ENCODE results near the gene GOLGA6L9.
"Not testable (repeated sequence)": the region's sequence is repeated elsewhere in the genome, so short reads cannot be mapped to it uniquely, and the experiment has no call there.

The GOLGA6L9 gene

DNA sequence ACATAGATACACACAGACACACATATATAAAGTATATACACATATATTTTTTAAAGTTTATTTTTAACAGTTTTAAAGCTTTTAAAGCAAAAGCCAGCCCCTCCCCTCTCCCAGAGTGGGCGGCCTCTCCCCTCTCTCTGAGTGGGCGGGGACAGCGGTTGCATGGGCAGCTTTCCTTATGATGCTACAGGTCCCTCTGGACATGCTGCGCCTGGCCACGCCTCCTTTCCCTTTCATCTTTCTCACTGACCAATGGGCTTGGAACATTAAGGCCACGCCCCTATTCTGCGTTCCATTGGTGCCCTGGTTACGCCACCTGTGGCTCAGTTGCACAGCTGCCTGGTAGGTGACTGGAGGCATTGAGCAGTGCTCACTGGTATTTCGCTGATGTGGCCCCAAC is at the start of gene GOLGA6L9:
GOLGA6L9 (plus strand) TSS at position 124 of the 400 bp plus-strand sequence; CDS start at position 388, 264 bp downstream.
- not testable (repeated sequence) for H3K4me3 Mint-ChIP-seq; H3K27ac Mint-ChIP-seq; H3K36me3 Mint-ChIP-seq (ENCODE audit: low read depth); H3K4me1 Mint-ChIP-seq (ENCODE audit: low read depth); H3K27me3 Mint-ChIP-seq; H3K9me3 Mint-ChIP-seq; DNase-seq

DNA sequence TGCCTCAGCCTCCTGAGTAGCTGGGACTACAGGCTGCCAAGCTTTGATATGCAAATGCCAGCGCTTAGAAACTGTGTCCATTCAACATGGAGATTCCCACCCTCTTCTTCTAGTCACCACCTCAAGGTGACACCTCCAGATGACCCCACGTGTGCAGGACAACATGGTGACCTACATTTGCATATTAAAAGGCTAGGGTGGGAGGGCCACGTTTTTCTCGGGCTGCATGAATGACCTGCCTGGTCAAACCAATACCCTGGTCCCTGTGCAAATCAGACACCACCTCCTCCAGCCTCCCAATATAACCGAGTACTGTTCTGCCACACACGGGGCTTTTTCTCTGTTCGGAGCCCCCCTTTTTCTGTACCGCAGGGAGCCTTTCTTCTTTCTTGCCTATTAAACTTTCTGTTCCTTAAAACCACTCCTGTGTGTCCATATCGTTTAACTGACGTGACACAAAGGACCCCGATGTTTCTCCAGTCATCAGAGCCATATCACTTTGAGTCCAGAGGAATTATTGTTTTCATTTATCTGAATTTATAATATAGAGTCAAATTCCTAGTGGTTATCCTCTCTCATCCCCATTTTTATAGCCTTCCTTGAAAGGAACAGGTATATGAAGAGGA is 48.2 kb upstream of the GOLGA6L9 start:
- H3K36me3 Mint-ChIP-seq (ENCODE audit: low read depth); H3K4me3 Mint-ChIP-seq; H3K27ac Mint-ChIP-seq; H3K4me1 Mint-ChIP-seq (ENCODE audit: low read depth); DNase-seq; H3K9me3 Mint-ChIP-seq; H3K27me3 Mint-ChIP-seq: not testable (repeated sequence)

DNA sequence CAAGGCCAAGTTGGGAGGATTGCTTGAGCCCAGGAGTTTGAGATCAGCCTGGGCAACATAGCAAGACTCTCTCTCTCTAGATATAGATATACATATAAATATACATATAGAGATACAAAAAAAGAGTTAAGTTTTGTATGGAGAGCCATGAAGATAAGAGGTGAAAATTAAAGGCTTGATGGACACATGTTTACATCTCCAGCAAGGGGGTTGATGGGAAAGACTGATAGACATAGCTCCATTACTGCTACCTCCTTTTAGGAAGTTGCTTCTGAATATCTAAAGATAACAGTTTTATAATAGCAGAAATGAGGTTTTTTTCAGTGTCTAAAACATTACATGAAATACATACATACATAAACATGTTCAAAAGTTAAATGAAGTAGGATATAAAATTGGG is 42.4 kb upstream of the GOLGA6L9 start:
- DNase-seq; H3K4me1 Mint-ChIP-seq (ENCODE audit: low read depth); H3K27ac Mint-ChIP-seq; H3K27me3 Mint-ChIP-seq; H3K9me3 Mint-ChIP-seq; H3K36me3 Mint-ChIP-seq (ENCODE audit: low read depth); H3K4me3 Mint-ChIP-seq: not testable (repeated sequence)

DNA sequence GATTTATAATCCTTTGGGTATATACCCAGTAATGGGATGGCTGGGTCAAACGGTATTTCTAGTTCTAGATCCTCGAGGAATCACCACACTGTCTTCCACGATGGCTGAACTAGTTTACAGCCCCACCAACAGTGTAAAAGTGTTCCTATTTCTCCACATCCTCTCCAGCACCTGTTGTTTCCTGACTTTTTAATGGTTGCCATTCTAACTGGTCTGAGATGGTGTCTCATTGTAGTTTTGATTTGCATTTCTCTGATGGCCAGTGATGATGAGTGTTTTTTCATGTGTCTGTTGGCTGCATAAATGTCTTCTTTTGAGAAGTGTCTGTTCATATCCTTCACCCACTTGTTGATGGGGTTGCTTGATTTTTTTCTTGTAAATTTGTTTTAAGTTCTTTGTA is 39.5 kb upstream of the GOLGA6L9 start:
- H3K4me3 Mint-ChIP-seq; H3K9me3 Mint-ChIP-seq; H3K27ac Mint-ChIP-seq; DNase-seq; H3K36me3 Mint-ChIP-seq (ENCODE audit: low read depth); H3K27me3 Mint-ChIP-seq; H3K4me1 Mint-ChIP-seq (ENCODE audit: low read depth): not testable (repeated sequence)

GRCh38 chr15:82392077-82392476 is 37.5 kb upstream of the GOLGA6L9 start:
- H3K4me3 Mint-ChIP-seq; H3K27me3 Mint-ChIP-seq; H3K27ac Mint-ChIP-seq; H3K9me3 Mint-ChIP-seq; H3K36me3 Mint-ChIP-seq (ENCODE audit: low read depth); DNase-seq; H3K4me1 Mint-ChIP-seq (ENCODE audit: low read depth): not testable (repeated sequence)

GRCh38 chr15:82393671-82394070 is 35.9 kb upstream of the GOLGA6L9 start:
- Mint-ChIP-seq H3K36me3 (ENCODE audit: low read depth) (no peaks in the 10 kb centered on the region), H3K9me3 (no peaks in the 10 kb centered on the region), H3K27me3 (no peaks in the 10 kb centered on the region), H3K27ac (no peak overlapping the region), H3K4me1 (ENCODE audit: low read depth) (peaks cover 3% of the 10 kb centered on the region), H3K4me3 (no peak overlapping the region)
- no peak for DNase-seq

- not testable (repeated sequence) for DNase-seq; H3K9me3 Mint-ChIP-seq; H3K4me3 Mint-ChIP-seq; H3K4me1 Mint-ChIP-seq (ENCODE audit: low read depth); H3K27ac Mint-ChIP-seq; H3K36me3 Mint-ChIP-seq (ENCODE audit: low read depth); H3K27me3 Mint-ChIP-seq
These were observed 33.8 kb upstream of the GOLGA6L9 start for GRCh38 chr15:82395788-82396187.

DNA sequence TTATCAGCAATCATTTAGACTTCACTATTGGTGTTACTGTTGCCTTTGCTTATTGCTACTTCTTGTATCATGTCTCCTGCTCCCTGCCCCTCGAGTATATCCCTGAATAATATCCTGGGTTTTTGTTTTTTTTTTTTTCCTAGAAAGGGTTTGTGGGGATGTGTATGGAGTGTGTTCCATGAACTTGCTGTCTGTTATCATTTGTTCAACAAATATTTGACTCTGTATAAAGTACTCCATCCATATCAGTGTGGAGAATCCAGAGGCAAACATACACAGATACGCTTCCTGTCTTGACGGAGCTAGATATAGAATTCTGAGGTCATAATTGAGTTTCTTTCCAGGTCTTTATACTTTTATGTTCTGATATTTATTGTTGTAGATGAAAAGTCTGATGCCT is 31.8 kb upstream of the GOLGA6L9 start:
- Mint-ChIP-seq H3K36me3 (ENCODE audit: low read depth) (no peaks in the 10 kb centered on the region), H3K27ac (no peak overlapping the region), H3K9me3 (no peaks in the 10 kb centered on the region), H3K4me1 (ENCODE audit: low read depth) (peaks cover 4% of the 10 kb centered on the region), H3K4me3 (no peak overlapping the region), H3K27me3 (no peaks in the 10 kb centered on the region)
- no peak for DNase-seq

DNA sequence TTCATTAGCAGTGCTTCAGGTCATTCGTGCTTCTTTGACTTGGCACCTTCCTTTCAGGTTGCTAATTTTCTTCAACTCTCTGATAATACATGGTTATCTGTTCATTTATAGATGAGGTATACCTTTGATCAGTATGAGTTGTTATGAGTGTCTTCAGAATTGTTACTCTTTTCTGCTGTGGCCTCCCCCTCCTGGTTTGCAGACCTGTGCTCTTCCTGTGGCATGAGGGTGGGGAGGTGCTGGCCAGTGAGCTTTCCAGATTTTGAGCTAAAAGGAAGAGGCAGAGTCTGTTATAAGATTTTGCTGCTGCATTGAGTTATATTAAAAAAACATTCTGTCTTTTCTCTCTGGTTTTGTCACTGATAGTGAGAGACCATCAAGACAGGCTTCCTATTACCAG is 30.8 kb upstream of the GOLGA6L9 start:
- Mint-ChIP-seq H3K4me1 (ENCODE audit: low read depth) (peaks cover 4% of the 10 kb centered on the region), H3K4me3 (no peak overlapping the region), H3K27ac (no peak overlapping the region), H3K9me3 (no peaks in the 10 kb centered on the region), H3K27me3 (no peaks in the 10 kb centered on the region), H3K36me3 (ENCODE audit: low read depth) (no peaks in the 10 kb centered on the region)
- no peak for DNase-seq

- not testable (repeated sequence) for DNase-seq; H3K9me3 Mint-ChIP-seq; H3K4me3 Mint-ChIP-seq; H3K36me3 Mint-ChIP-seq (ENCODE audit: low read depth); H3K27me3 Mint-ChIP-seq; H3K4me1 Mint-ChIP-seq (ENCODE audit: low read depth); H3K27ac Mint-ChIP-seq
These were observed 30.1 kb upstream of the GOLGA6L9 start for GRCh38 chr15:82399366-82400103.

DNA sequence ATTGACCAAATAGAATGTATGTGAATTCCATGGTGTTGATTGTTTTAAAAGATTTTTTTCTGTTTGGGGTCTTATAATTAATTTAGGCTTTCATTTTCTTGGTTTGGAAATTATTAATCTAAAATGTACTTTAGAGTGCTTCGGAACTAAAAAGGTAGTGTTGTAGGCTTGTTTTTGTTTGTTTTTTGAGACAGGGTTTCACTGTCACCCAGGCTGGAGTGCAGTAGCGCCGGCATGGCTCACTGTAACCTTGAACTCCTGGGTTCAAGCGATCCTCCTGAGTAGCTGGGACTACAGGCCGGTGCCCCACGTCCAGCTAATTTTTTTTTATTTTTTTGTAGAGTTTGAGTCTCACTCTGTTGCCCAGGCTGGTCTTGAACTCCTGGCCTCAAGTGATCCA is 27.7 kb upstream of the GOLGA6L9 start:
- not testable (repeated sequence) for H3K27me3 Mint-ChIP-seq, H3K9me3 Mint-ChIP-seq, H3K4me3 Mint-ChIP-seq, DNase-seq, H3K27ac Mint-ChIP-seq
- H3K36me3 Mint-ChIP-seq (ENCODE audit: low read depth): peaks cover 13% of the 10 kb centered on the region
- H3K4me1 Mint-ChIP-seq (ENCODE audit: low read depth): peaks cover 11% of the 10 kb centered on the region

DNA sequence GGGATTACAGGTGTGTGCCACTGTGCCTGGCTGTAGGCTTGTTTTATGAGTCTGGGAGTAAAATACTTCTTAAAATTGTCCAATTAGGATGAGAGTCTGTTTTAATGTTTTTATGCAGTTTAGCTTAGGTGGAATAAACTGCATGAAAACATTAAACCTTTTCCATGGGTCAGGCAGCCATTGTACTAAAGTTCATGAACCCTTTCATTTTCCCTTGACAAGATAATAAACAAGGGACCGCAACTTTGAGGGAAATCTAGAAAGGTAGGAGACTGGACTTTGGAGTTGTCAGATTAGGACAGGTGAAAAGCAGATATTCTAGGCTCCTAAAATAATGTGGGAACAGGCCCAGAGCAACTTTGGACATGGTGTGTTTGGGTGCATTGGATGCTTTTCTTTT is 27.3 kb upstream of the GOLGA6L9 start:
- H3K4me3 Mint-ChIP-seq, DNase-seq, H3K9me3 Mint-ChIP-seq, H3K27ac Mint-ChIP-seq, H3K27me3 Mint-ChIP-seq: not testable (repeated sequence)
- H3K4me1 Mint-ChIP-seq (ENCODE audit: low read depth): peaks cover 11% of the 10 kb centered on the region
- H3K36me3 Mint-ChIP-seq (ENCODE audit: low read depth): peaks cover 15% of the 10 kb centered on the region

- not testable (repeated sequence) for H3K9me3 Mint-ChIP-seq; H3K27me3 Mint-ChIP-seq; H3K4me1 Mint-ChIP-seq (ENCODE audit: low read depth); H3K4me3 Mint-ChIP-seq; H3K27ac Mint-ChIP-seq; DNase-seq
- peaks cover 17% of the 10 kb centered on the region for H3K36me3 Mint-ChIP-seq (ENCODE audit: low read depth)
These were observed 23.4 kb upstream of the GOLGA6L9 start for GRCh38 chr15:82406211-82406610.

DNA sequence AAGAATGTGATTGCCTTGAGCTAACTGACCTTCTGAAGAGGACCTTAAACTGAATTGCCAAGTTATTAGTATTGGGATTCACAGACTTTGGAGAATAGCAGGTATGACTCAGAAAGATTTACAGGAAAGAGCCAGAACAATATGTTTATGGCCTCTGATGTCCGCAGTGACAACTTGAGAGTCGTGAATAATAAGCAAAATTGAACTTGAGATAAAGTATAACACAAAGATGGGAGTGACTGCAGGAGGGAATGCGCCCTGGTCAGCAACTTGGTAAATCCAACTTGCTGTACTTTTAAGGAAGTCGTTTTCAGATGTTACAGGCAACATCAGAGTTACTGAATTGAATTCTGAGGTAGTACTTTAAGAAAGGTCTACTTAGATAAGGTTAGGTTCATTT is 19.3 kb upstream of the GOLGA6L9 start:
- not testable (repeated sequence) for H3K27ac Mint-ChIP-seq; H3K9me3 Mint-ChIP-seq; DNase-seq; H3K4me3 Mint-ChIP-seq; H3K27me3 Mint-ChIP-seq; H3K4me1 Mint-ChIP-seq (ENCODE audit: low read depth)
- peaks cover 10% of the 10 kb centered on the region for H3K36me3 Mint-ChIP-seq (ENCODE audit: low read depth)

- not testable (repeated sequence) for DNase-seq; H3K27me3 Mint-ChIP-seq; H3K36me3 Mint-ChIP-seq (ENCODE audit: low read depth); H3K9me3 Mint-ChIP-seq; H3K4me1 Mint-ChIP-seq (ENCODE audit: low read depth); H3K27ac Mint-ChIP-seq; H3K4me3 Mint-ChIP-seq
These were observed 18.0 kb upstream of the GOLGA6L9 start for GRCh38 chr15:82411595-82411994.

Measured in activated T-cell treated with anti-CD3 and anti-CD28 coated beads, Interleukin-2, amount 50 U/mL, for 24 hours (primary cell).